Measurements from ENCODE around the gene TBRG1. TPM values are rescaled to one million over a fixed set of nuclear protein-coding genes. Genes with fewer than 3 reads are reported as not detected.

TBRG1 gene
- total and polyA plus RNA-seq, 2 of the 4 experiments (the other 2 are of a cell fraction) = 13.3 to 23.2 TPM

DNA sequence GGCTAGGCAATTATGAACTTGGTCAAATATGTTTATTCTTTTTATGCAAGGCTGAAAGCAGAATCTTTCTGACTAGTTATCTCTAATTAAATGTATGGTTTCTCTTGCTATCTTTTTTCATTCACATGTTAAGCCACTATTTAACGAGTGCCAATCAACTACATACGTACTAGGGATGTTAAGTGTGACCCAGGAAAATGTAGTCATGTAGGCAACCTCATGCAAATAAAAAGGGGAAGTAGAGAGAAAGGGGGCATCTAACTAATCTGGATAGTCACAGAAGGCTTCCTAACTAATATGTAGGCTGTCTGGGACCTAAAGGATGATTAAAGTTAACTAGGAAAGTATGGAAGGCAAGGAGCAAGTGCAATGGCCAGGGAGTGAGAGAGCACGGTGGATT lies 23.5 kb downstream of the TBRG1 start:
- no peak overlapping the region for H3K27ac ChIP-seq (ENCODE audit: insufficient read depth, low read length)
- ATAC-seq (ENCODE audit: low read depth) = no peak
- no peak overlapping the region for H2AK5ac ChIP-seq (ENCODE audit: low read depth, low read length)
- no peak overlapping the region for H2BK5ac ChIP-seq (ENCODE audit: low read depth, low read length, poor library complexity, severe bottlenecking)
- no peak overlapping the region for H3K4me3 ChIP-seq (ENCODE audit: insufficient read depth, low read depth, low read length)
- intact Hi-C loops (cut with micrococcal nuclease) (no loop called here), dilution Hi-C loops (cut with HindIII; ENCODE audit: low sequenced_read_pairs, unreplicated experiment) (no loop called here), in situ Hi-C loops (cut with MboI; ENCODE audit: low sequenced_read_pairs) (loop anchor here (10.0 to 25.0 kb wide), 2 partner anchors 189 to 941 kb away; partner anchors contain the start of gene STT3A)
- H4K5ac ChIP-seq (ENCODE audit: low read depth, low read length) = no peak overlapping the region
- H3K23ac ChIP-seq (ENCODE audit: low read depth, low read length) = no peak overlapping the region
- H3K4me2 ChIP-seq (ENCODE audit: low read depth, low read length) = no peak overlapping the region
- H2AFZ ChIP-seq (replicated peaks; ENCODE audit: low read length, poor library complexity) = no peak overlapping the region
- no peak overlapping the region for H3K9ac ChIP-seq (ENCODE audit: low read depth, low read length)
- peaks cover 6% of the 10 kb centered on the region; the same call in 1 of the 2 replicates for H3K9me1 ChIP-seq (ENCODE audit: insufficient read depth, low read length)
- H3K9me3 ChIP-seq (ENCODE audit: control insufficient read depth, insufficient read depth, low read length) = no peaks in the 10 kb centered on the region
- H4K20me1 ChIP-seq (ENCODE audit: insufficient read depth, low read length) = no peaks in the 10 kb centered on the region; the same call in 1 of the 2 replicates
- no peaks in the 10 kb centered on the region for H3K27me3 ChIP-seq (ENCODE audit: control insufficient read depth, insufficient read depth, low read length)
- no peak overlapping the region for H4K8ac ChIP-seq (ENCODE audit: low read depth in 2 of 2, low read length in 2 of 2)
- H3K4ac ChIP-seq (ENCODE audit: low read depth, low read length) = no peak overlapping the region
- no CpG with 5 or more reads among the region's 3 CpGs for WGBS, 2 experiments (ENCODE audit: extremely low coverage in 2 of 2, insufficient read length in 1 of 2)
- CTCF ChIA-PET = no interaction called here
- peaks cover 6% of the 10 kb centered on the region for H3K4me1 ChIP-seq (ENCODE audit: control insufficient read depth, insufficient read depth, low read length)
- BruUV-seq (replicated peaks) = no TSS peak
- no peaks in the 10 kb centered on the region for H3K79me1 ChIP-seq (ENCODE audit: low read depth in 1 of 2, low read length in 2 of 2)
- no peak overlapping the region for H2BK15ac ChIP-seq (ENCODE audit: low read depth, low read length)
- no peak overlapping the region for H3K14ac ChIP-seq (replicated peaks; ENCODE audit: low read depth, low read length)
- POLR2A ChIA-PET (ENCODE audit: unreplicated experiment) = no interaction called here
- no peak overlapping the region for H3K18ac ChIP-seq (ENCODE audit: low read depth, low read length)
- TF ChIP-seq NFE2L2 (IDR thresholded peaks at IDR 0.05; ENCODE audit: low read depth, low read length) (no peak), CEBPB (IDR thresholded peaks at IDR 0.05; ENCODE audit: low read depth, low read length) (no peak)
- H3K56ac ChIP-seq (ENCODE audit: extremely low read depth, insufficient read depth, low read length) = no peak overlapping the region
- no peak for DNase-seq
- H2BK20ac ChIP-seq (ENCODE audit: low read depth, low read length) = no peak overlapping the region
- H2BK120ac ChIP-seq (ENCODE audit: low read depth, low read length) = no peak overlapping the region
- H2AK9ac ChIP-seq (replicated peaks; ENCODE audit: low read depth, low read length, poor library complexity) = no peak overlapping the region
- H3K36me3 ChIP-seq (ENCODE audit: control insufficient read depth, insufficient read depth, low read length) = no peaks in the 10 kb centered on the region
- no peak overlapping the region for H4K91ac ChIP-seq (ENCODE audit: insufficient read depth, low read depth, low read length)
